Temporal lobe (tissue), 1 donor: Measurements from ENCODE around the gene SSX2IP. TPM values are rescaled to one million over a fixed set of nuclear protein-coding genes. Genes with fewer than 3 reads are reported as not detected.

ENCODE experiments used
- total RNA-seq: library from RNA; depleted of rRNA; stranded (reverse); fragments of >200 nt; gene quantifications from one replicate; pipeline ENCODE4 v1.2.3, GENCODE V29; 2014

The SSX2IP gene
- total RNA-seq, 1 donor from 2014 or later, result 45.5 TPM

Other genes starting within 250 kb of the SSX2IP start
- 20.9 TPM for gene RPF1, start 211.2 kb downstream of the SSX2IP start, total RNA-seq
- gene SPATA1, start 184.1 kb downstream of the SSX2IP start, total RNA-seq, result 0.74 TPM
- 4.2 TPM for gene GNG5, start 183.9 kb downstream of the SSX2IP start, total RNA-seq
- 2.5 TPM for gene CTBS, start 116.0 kb downstream of the SSX2IP start, total RNA-seq
- 0.74 TPM for gene LPAR3, start 202.7 kb upstream of the SSX2IP start, total RNA-seq